ENCODE data around the gene SLC25A12. TPM values are rescaled to one million over a fixed set of nuclear protein-coding genes. Genes with fewer than 3 reads are reported as not detected.

Gene SLC25A12
- total RNA-seq, 1 donor from 2014 or later: 11.5 TPM

Other genes with a start within 250 kb of the SLC25A12 start
- gene DYNC1I2, start 206.8 kb downstream of the SLC25A12 start, total RNA-seq: 89.1 TPM
- 24.8 TPM for gene HAT1, start 28.2 kb upstream of the SLC25A12 start, total RNA-seq
- 4.1 TPM for gene METAP1D, start 105.7 kb upstream of the SLC25A12 start, total RNA-seq
- gene DLX1, start 191.3 kb upstream of the SLC25A12 start, total RNA-seq: not detected
- gene DLX2, start 208.7 kb upstream of the SLC25A12 start, total RNA-seq: not detected

Data from upper lobe of right lung (tissue), 1 donor.